Spleen (tissue), 7 donors: ENCODE data around the gene POLDIP3.
"Not testable (repeated sequence)": the region's sequence is repeated elsewhere in the genome, so short reads cannot be mapped to it uniquely, and the experiment has no call there.

Source experiments
- POLR2A ChIP-seq, 3 donors: fragments of 450-650 bp; IDR thresholded peaks; one replicate each; pipeline ENCODE4 v1.5.1; 2017; ENCODE audit warnings: antibody characterized with exemption in 3 of 3, mild to moderate bottlenecking in 1 of 3
- POLR2AphosphoS5 ChIP-seq, 3 donors: sonication (generic); formaldehyde crosslinking; IDR thresholded peaks; one replicate each; pipeline ENCODE4 v1.5.1; 2017; ENCODE audit warnings: antibody characterized with exemption in 3 of 3
- TF ChIP-seq, protein P1 (sequence below), 11 experiments: fragments of 200-600 bp in 7 of 11; fragments of 450-650 bp in 4 of 11; sonication (generic) in 4 of 11; IDR thresholded peaks in 8 of 11; conservative IDR thresholded peaks in 3 of 11; 1 replicate in 7 of 11; 2 replicates in 4 of 11; pipeline versions ENCODE4 v1.4.0 to v1.8.0; 2016 to 2021; ENCODE audit warnings: antibody characterized with exemption in 11 of 11, inconsistent platforms in 4 of 11, mild to moderate bottlenecking in 1 of 11
- donor health status: DM: no; HTN: no; CAD: no; lungs with moderate emphysema.
- donor health status: DM: no; HTN: no; CAD: no.
- donor health status: DM: no; HTN: no; CAD: no.

DNA sequence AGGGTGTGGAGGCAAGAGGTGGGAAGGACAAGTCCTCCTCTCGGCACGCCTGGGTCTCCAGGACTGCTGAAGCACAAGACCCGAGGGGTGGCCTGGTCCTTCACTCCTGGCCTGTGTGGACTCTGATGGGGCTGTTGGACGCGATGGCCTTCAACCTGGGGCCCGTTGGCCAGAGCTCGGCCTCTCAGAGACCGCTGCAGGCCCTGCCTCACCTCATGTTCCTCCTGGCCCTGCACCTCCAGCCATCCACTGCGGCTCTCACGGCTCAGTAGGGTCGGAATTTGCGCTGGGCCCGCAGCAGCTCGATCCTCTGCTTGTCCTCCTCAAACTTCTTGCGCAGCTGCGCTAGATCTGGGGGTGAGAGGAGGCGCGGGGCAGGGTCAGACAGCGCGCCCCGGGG is 40.2 kb downstream of the POLDIP3 start:
- TF ChIP-seq, protein P1, sequence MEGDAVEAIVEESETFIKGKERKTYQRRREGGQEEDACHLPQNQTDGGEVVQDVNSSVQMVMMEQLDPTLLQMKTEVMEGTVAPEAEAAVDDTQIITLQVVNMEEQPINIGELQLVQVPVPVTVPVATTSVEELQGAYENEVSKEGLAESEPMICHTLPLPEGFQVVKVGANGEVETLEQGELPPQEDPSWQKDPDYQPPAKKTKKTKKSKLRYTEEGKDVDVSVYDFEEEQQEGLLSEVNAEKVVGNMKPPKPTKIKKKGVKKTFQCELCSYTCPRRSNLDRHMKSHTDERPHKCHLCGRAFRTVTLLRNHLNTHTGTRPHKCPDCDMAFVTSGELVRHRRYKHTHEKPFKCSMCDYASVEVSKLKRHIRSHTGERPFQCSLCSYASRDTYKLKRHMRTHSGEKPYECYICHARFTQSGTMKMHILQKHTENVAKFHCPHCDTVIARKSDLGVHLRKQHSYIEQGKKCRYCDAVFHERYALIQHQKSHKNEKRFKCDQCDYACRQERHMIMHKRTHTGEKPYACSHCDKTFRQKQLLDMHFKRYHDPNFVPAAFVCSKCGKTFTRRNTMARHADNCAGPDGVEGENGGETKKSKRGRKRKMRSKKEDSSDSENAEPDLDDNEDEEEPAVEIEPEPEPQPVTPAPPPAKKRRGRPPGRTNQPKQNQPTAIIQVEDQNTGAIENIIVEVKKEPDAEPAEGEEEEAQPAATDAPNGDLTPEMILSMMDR (IDR thresholded peaks at IDR 0.05 in 8 of 11, conservative IDR thresholded peaks at IDR 0.05 in 3 of 11), result not testable (repeated sequence)
- TF ChIP-seq POLR2AphosphoS5, POLR2A (IDR thresholded peaks at IDR 0.05): not testable (repeated sequence)
